HG02852 (cell line): ENCODE measurements around the gene GATB.

Source experiments
- ATAC-seq: cut with Tn5 transposase; IDR thresholded peaks from one replicate; pipeline ENCODE4 v1.9.1; 2021; ENCODE audit warnings: mild to moderate bottlenecking, moderate library complexity; ENCODE audit not compliant: unreplicated experiment

GATB gene

DNA sequence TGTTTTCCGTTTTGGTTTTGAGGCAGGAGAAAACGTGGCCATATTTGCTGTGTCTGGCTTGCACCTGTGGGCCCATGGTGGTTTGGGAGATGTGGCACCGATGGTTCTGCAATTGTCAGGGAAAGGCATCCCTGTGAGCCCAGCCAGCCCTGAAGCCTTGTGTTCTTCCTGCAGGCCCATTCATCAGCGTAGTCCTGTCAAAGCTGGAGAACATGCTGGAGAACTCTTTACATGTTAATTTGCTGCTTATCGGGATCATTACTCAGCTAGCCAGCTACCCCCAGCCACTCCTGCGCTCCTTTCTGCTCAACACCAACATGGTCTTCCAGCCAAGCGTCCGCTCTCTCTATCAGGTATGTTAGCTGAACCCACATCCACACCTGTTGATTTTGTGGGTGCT lies 104.7 kb downstream of the GATB start:
- ATAC-seq: no peak

DNA sequence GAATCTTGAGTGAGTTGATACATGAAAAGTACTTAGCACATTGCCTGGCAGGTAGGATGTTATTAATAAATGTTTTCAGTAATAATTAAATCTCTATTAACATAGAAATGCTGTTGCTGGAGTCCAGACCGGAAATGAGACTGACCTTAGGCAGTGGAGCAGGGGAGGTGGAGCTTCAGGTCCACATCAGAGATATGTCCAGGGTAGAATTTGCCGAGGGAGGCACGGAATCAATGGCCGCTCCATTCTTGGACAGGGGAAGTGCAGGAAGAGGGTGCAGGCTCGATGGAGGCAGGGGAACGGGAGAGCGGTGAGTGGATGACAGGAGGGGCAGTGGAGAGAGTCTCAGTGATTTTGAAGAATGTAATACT lies 107.3 kb downstream of the GATB start:
- no peak for ATAC-seq

DNA sequence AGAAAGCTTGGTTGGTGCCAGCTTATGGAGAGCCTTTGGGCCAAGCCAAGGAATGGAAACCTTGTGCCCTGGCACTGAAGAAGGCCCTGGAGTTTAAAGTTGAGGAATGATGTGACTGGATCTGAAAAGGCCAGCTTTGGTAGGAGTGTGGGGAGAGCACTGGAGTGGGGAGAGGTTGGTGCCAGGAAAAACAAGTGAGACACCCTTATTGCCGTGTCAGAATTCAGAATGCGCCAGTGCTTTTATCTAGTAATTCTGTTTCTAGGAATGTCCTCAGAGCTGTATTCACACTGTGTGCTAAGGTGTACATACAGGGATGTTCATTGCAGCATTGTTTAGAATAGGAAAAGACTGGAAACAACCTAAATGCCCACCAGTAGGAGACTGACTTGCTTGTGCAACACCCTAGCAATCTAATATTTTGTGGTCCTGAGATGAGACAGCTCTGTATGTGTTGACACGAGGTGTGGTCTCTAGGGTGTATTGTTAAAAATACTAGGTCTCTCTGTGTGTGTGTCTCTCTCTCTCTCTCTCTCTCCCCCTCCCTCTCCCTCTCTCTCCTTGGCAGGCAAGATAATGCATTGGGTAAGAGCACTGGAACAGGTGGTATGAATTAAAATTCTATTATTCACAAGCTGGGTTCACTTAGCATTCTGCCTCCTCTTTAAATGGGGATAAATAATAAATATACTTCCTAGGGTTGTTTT lies 107.8 kb downstream of the GATB start:
- ATAC-seq: no peak

DNA sequence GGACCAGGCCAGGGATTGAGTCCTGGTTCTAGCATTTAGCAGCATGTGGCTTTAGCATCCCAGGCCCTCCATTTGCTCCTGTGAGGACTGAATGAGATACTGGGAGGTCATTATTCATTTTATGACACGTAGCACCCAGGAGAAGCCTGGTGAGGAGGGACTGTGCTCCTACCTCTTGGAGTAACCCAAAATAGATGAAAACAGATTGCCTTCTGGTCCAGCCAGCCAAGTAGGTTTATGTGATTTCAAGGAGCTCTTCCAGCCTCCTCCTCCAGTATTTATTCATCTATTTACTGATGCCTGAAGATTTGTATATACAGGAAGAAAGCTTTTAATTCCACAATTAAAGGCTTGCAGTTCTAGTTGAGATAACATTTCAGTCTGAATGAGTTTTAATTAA lies 109.3 kb downstream of the GATB start:
- no peak for ATAC-seq

DNA sequence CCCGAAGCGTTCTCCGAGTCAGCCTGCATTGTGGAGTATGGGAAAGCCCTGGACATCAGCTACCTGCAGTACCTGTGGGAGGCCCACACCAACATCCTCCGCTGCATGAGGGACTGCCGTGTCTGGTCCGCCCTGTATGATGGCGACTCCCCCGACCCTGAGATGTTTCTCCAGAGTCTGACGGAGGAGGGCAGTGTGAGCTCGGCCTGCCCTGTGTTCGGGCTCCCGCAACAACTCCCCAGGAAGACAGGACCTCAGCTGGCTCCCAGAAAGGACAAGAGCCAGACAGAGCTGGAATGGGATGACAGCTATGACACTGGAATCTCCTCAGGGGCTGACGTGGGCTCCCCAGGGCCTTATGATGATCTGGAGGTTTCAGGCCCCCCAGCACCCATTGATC lies 111.3 kb downstream of the GATB start:
- no peak for ATAC-seq

DNA sequence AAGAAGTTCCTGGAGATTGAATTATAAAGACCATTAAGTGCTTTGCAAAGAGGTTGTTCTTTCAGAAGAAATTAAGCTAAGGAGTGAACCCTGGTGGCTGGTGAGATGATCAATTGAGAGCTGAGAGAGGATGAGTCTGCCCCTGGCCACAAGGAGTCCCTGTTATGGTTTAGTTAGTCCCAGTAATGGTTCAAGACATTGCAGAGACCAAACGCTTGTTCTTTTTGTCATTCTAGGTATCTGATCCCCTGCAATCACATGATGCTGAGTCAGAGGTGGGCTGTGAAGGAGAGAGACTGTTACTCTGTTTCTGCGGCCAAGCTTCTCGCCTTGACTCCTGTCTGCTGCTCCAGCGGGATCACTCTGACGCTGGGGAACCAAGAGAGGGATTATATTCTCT lies 114.5 kb downstream of the GATB start:
- ATAC-seq: no peak

DNA sequence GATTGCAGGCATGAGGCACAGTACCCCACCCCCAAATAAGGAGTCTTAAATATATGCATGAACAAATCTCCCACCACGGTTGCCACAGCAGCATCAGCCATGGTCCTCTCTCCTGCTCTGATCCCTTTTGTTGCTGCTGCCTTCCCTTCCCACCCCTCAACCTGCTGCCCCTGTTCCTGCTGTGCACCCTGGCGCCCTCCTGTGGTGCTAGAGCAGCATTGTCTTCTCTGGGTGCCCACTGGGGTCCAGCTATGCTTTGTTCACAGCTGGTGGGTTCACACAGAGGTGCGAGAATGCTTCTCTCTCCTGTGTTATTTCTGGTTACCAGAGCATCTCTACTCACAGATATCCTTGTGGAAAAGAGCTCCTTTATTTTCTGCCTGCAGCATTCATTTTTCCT lies 116.2 kb downstream of the GATB start:
- no peak for ATAC-seq

DNA sequence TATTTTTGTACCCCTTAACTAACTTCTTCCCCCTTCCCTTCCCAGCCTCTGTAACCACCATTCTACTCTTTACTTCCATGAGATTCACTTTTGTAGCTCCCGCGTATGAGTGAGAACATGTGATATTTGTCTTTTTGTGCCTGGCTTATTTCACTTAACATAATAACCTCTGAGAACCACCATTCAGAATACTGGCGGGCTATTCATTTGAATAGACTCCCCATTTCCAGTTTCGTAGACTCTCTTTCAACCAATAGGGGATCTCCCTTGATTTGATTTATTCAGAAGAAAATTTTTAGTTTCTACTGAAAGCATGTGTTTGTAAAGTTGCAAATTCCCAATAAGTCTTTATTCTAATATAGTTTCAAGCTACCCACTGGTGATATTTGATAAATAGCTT lies 117.2 kb downstream of the GATB start:
- no peak for ATAC-seq

DNA sequence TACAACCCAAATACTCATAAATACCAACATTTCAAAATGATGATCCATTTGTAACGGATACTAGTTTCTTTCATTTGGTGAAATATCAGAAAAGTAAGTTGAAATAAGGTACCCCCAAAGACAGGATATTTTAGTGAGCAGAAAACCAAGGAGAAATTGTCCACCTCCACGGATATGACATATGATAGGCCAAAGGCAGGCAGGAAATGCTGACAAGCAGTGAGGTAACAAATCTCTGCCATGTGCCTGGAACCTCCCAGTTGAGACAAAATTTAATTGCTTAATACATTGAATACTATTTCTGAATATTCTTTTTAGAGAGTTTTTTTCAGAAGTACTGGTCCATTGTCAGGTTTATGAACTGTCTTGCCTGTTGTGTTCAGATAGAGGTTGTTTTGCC lies 118.8 kb downstream of the GATB start:
- ATAC-seq: no peak

DNA sequence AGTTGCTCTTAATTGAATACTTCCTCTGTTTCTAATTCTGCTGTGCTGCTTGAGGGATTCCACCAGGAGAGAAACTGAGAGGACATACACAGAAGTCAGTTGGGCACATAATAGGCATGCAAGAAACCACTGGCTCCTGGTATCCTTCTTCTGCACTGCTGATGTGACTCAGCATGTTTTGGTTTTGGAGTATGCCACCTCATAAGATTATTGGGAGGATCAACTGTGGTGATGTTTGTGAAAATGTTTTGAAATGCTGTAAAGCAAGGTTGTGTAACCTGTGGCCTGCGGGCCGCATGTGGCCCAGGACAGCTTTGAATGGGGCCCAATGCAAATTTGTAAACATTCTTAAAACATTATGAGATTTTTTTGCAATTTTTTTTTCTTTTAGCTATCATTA lies 119.6 kb downstream of the GATB start:
- no peak for ATAC-seq

DNA sequence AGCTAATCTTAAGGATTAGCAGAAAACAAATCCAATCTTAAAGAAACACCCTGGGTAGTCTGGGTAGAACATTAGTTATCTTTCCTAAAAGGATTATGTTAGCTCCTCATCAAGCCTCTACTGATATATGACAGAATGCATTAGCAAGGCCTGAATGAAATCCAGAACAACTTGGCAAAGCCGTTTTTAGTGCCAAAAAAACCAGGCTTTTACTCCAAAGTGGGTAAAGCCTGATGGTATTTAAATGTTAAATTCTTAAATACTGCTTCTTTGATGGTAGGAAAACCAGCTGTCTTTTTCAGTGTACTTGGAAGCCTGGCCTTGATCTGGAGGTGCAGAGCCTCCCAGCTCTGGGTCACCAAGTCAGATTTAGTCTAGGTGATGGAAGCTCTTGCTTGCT lies 120.4 kb downstream of the GATB start:
- ATAC-seq: no peak

DNA sequence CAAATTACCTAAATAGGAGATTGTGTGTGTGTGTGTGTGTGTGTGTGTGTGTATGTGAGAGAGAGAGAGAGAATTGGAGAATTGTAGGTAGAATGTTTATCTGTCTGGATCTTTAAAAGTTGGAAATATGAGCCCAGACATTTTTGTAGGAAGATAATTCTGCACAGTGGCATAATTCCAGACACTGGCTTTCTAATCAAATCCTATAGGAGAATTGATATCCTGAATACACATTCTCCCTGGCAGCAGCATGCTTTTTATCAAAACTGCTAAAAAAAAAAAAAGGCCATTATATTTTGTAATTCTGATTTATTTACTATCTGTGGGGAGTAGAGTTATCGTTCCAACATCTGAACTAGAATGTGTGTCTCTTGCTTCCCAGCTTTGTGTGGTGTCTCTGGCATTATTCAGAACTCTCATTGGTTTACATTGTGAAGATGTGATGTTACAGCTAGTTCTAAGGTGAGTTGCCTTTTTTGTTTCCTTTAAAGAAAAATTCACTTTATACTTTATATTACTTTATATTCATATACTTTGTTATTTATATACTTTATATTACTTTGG lies 122.4 kb downstream of the GATB start:
- no peak for ATAC-seq

DNA sequence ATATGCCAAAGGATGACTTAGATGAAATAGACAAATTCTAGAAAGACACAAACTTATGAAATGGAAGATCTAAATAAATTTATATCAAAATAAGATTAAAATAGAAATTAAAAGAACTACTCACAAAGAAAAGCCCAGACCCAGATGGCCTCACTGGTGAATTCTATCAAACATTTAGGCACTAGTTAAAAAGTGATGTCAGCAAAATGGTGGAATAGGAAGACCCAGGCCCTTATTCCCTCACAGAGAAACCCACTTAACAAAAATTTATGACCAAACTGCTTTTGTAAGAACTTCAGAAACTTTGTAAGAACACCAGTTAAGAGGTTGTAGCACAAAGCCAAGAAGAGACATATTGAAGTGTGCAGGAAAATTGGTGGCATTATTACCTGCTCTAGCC lies 129.5 kb downstream of the GATB start:
- ATAC-seq: no peak

DNA sequence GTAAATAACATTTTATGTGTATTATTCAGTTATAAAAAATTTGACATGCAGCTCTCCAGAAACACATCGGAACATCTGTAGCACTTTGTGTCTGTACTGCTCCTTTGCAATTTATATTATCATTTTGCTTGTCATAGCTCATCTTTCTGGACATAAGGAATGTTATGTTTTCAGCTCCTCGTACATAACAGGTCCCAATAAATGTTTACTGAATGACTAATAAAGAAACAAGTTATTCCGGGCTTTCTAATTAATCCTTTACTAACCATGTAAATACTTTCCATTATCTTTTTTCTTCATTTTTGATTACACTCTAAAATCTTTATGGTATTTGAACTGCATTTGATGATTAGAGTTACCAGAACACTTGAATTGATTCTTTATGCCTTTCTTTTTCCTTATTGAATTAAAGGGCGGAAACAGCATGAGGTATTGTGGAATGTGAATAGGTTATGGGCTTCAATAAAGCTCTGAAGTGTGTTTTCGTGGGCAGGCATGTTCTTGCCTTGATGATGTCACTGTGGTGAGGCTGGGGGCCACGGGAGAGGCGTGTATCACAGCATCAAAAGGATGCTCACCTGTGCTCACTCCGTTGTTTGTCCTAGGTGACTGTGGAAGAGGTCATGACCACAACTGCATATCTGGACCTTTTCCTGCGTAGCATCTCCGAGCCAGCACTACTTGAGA lies 131.6 kb downstream of the GATB start:
- ATAC-seq: no peak

DNA sequence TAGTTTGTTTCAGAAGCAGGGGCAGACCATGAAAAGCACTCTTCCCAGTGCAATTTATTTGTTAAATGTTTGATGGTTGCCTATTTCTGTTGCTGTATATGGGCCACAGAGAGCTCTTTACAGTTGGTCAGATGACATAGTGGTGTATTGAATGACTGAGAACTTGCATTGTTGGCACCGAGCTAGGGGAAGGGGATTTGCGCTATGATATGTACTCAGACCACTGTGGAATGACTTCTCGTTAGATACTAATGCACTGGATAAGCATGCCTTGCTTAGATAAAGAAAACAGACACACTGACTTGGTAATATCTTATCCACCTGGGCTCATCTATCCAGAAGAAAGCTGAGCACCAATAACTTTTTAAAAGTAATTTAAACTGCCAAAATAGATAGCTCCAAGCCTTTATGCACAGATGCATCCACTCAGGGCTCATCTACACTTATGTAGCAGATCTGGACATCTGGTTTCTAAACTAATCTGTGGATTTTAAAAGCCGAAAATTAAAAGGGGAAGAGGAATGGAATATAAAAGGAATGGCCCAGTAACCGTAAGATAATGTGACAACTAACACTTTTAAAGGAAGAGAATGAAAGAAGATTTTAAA lies 132.7 kb downstream of the GATB start:
- ATAC-seq: no peak

DNA sequence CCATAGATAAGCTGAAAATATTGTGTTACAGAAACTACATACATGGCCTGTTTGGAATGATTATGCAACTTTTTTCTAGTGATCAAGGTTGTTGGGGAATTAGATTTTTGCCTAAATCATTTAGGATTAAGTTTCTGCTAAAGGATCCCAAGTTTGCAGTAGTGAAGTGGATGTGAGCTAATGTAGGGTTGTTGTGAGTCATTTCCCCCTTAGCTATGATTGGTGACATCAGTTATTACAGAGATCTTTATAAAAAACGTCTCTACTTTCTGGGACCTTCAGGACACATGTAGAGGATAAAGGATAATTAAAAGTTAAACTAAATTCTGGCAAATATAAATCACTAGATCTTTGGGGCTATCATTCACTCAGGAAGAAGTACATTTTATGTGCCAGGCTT lies 133.3 kb downstream of the GATB start:
- no peak for ATAC-seq

DNA sequence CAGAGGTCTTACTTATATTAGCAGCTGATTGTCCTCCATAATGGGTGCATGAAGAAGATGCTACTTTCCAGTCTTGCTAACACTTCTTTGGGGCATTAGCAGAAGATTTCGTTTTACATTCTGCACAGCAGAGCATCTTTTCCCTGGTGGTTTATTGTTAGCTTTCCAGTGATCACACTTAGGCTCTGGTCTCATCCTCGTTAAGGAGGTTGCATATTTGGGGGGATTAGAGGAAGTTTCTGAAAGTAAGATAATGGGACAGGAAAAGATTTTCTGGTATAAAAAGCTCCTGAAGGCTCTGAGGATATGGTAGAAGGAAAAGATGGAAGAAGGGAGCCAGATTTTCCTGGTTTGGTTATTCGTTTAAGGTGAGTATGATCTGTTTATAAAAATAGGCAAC lies 134.1 kb downstream of the GATB start:
- ATAC-seq: no peak

DNA sequence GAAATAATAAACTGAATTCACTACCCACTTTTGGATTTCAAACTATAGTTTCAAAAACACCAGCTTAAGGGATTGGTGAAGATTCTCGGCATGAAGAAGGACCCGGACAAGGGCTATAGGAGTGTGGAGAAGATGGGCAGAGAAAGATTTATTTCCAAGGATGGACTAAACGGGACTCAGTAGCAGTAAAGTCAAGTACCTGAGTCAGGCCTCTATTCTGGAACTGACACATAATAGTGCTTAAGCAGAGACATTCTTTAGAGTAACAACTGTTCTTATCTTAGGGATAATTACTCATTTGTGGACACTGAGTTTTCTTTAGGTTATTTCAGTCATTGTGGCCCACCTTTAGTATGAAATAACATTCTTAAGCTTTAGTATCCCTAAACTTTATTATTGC lies 134.6 kb downstream of the GATB start:
- no peak for ATAC-seq

DNA sequence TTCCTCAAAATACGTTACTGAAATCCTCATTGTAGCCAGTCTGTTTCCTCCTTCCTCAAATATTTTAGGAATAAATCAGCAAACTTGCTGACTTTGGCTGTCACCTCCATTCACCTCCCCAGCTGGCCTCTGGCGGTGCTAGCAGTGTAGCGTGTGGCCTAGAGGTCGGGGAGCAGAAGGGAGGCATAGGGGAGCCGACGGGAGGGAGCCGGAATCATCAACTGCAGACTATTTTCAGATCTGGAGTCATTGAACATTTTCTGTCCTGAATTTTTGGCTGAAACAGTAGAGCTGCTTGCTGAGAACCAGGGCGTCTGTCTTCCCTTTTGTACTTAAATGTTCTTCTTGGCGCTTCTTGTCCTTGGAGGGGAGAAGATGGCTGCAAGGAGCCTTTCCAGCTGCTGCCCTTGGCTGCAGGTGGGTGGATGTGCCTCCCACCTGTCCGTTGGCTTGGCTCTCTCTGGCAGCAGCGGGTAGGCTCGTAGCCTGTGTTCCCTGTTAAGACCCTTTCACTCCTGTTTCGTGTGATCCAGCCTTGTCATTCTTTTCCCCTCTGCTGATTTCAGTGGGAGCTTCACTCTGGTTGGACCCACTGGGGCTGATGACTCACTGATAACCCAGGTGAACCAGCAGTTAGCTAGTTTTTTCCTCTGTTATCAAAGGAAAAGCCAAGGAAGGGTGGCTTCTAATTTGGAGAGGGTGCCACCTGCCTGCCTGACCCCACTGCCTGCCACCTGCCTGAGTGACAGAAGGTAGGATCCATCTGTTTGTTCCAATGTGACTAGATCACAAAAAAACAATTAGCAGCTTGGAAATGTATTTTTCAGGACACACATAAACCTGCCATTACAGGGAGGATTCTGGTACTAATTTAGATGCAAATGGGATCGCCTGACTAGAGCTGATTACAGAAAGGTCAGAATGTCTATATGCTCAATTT lies 135.9 kb downstream of the GATB start:
- ATAC-seq: no peak
